HL-60 (cell line): ENCODE data around the gene STEAP3.

Experiments
- DNase-seq, 2 experiments: peaks; one replicate each; pipeline ENCODE4 v3.0.0-alpha.2; 2010 to 2020; ENCODE audit warnings: low read depth in 1 of 2, low spot score in 1 of 2
- H3K27ac ChIP-seq: fragments of 250-450 bp; sonication (Bioruptor Pico); replicated peaks from 2 replicates; pipeline ENCODE4 v1.5.1; 2020; ENCODE audit warnings: mild to moderate bottlenecking, moderate library complexity
- H3K27me3 ChIP-seq: fragments of 250-450 bp; sonication (Bioruptor Pico); 2 replicates; pipeline ENCODE4 v1.5.1; 2021; ENCODE audit warnings: mild to moderate bottlenecking, moderate library complexity; ENCODE audit not compliant: insufficient read depth, poor library complexity, severe bottlenecking
- H3K4me3 ChIP-seq: replicated peaks from 2 replicates; pipeline ENCODE4 v1.5.1; 2011; ENCODE audit warnings: mild to moderate bottlenecking, control low read depth, low read length; ENCODE audit not compliant: insufficient read depth
- GABPA ChIP-seq: IDR thresholded peaks from 2 replicates; pipeline ENCODE4 v1.6.1; 2012; ENCODE audit warnings: low read depth
- POLR2AphosphoS5 ChIP-seq: IDR thresholded peaks from 2 replicates; pipeline ENCODE4 v1.6.1; 2012; ENCODE audit warnings: low read depth
- SPI1 ChIP-seq: IDR thresholded peaks from 2 replicates; pipeline ENCODE4 v1.6.1; 2012; ENCODE audit warnings: low read depth, mild to moderate bottlenecking, borderline replicate concordance
- TF ChIP-seq, protein P1 (sequence below): IDR thresholded peaks from 2 replicates; pipeline ENCODE4 v1.6.1; 2012; ENCODE audit warnings: low read depth; ENCODE audit not compliant: insufficient replicate concordance
- TF ChIP-seq, protein P2 (sequence below): IDR thresholded peaks from one replicate; pipeline ENCODE4 v1.5.1; 2011; ENCODE audit warnings: low read length, control low read depth, inconsistent platforms; ENCODE audit not compliant: insufficient read depth

Gene STEAP3

DNA sequence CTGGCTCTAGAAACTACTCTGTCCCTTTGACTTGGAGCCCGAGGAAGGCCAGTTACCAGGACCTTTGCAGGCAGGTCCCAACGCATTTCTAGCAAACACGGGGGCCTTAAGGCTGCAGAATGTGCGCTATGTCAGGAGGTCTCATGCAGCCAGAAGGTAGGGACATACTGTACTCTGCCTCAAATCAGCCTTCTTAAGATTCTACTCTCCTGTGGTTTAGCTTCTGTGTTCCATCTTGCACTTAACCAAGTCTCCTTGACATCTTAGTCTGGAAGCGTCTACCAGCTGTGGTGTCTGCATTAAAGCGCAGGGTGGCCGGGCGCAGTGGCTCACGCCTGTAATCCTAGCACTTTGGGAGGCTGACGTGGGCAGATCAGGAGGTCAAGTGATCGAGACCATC, 65.5 kb downstream of the STEAP3 start:
- no peak for DNase-seq
- TF ChIP-seq, protein P1, sequence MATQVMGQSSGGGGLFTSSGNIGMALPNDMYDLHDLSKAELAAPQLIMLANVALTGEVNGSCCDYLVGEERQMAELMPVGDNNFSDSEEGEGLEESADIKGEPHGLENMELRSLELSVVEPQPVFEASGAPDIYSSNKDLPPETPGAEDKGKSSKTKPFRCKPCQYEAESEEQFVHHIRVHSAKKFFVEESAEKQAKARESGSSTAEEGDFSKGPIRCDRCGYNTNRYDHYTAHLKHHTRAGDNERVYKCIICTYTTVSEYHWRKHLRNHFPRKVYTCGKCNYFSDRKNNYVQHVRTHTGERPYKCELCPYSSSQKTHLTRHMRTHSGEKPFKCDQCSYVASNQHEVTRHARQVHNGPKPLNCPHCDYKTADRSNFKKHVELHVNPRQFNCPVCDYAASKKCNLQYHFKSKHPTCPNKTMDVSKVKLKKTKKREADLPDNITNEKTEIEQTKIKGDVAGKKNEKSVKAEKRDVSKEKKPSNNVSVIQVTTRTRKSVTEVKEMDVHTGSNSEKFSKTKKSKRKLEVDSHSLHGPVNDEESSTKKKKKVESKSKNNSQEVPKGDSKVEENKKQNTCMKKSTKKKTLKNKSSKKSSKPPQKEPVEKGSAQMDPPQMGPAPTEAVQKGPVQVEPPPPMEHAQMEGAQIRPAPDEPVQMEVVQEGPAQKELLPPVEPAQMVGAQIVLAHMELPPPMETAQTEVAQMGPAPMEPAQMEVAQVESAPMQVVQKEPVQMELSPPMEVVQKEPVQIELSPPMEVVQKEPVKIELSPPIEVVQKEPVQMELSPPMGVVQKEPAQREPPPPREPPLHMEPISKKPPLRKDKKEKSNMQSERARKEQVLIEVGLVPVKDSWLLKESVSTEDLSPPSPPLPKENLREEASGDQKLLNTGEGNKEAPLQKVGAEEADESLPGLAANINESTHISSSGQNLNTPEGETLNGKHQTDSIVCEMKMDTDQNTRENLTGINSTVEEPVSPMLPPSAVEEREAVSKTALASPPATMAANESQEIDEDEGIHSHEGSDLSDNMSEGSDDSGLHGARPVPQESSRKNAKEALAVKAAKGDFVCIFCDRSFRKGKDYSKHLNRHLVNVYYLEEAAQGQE, result no peak
- no peak for TF ChIP-seq GABPA
- TF ChIP-seq, protein P2, sequence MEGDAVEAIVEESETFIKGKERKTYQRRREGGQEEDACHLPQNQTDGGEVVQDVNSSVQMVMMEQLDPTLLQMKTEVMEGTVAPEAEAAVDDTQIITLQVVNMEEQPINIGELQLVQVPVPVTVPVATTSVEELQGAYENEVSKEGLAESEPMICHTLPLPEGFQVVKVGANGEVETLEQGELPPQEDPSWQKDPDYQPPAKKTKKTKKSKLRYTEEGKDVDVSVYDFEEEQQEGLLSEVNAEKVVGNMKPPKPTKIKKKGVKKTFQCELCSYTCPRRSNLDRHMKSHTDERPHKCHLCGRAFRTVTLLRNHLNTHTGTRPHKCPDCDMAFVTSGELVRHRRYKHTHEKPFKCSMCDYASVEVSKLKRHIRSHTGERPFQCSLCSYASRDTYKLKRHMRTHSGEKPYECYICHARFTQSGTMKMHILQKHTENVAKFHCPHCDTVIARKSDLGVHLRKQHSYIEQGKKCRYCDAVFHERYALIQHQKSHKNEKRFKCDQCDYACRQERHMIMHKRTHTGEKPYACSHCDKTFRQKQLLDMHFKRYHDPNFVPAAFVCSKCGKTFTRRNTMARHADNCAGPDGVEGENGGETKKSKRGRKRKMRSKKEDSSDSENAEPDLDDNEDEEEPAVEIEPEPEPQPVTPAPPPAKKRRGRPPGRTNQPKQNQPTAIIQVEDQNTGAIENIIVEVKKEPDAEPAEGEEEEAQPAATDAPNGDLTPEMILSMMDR, result no peak
- no peak for TF ChIP-seq SPI1
- TF ChIP-seq POLR2AphosphoS5, result no peak
- H3K27me3 ChIP-seq, result no peaks in the 10 kb centered on the region
- no peak overlapping the region for H3K4me3 ChIP-seq
- H3K27ac ChIP-seq, result no peak overlapping the region

DNA sequence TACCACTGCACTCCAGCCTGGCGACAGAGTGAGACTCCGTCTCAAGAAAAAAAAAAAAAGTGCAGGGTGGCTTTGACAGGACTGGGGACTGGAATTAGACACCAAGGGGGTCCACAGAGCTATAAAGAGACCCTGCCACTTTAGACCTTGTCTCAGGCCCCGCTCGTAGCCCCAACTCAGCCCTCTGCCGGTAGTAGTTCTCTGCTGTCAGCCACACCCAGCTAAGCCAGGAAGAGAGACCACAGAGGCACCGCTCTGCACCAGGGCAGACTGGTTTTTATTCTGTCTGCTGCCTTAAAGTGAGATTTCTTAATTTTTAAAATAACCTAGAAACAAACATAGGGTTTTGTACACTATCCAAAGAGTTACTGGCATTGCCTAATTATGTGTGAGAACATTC, 66.0 kb downstream of the STEAP3 start:
- Histone ChIP-seq H3K27ac (no peak overlapping the region), H3K27me3 (no peaks in the 10 kb centered on the region), H3K4me3 (no peak overlapping the region)
- no peak for TF ChIP-seq SPI1
- no peak for TF ChIP-seq POLR2AphosphoS5
- TF ChIP-seq, protein P2, result no peak
- TF ChIP-seq GABPA, result no peak
- TF ChIP-seq, protein P1, result no peak
- no peak for DNase-seq

DNA sequence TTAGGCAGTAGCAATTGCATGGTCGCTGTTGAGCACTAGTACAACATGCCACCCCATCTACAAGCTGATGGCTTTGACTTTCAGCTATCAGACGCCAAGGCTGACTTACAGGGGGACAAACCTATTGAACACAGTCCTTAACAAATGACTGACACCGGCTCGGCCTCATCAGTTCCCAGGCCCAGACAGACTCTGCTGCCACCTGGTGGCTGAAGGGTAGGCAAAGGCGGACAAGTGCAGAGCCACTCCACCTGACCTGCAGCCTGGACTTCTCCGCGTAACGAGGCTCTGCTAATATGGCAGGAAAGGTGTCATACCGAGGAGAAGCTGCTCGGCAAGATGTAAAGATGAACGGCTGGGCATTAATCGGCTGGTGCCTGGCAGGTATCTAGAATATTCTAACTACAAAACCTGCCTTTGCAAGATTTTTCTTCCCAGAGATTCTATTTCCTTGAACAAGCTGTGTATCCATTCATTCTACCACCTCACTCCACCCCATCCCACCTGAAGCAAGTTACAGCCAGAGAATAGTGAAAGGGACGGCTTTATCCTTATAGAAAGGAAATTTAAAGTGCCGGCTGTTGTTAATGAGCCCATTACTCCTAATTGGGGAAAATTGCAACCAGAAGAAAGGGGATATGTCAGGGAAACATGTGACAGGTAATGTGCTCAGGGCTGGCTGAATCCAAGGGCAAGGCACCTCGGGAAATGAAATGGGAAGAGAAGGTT, 67.4 kb downstream of the STEAP3 start:
- H3K4me3 ChIP-seq, result no peak overlapping the region
- no peak for TF ChIP-seq SPI1
- TF ChIP-seq, protein P2, result peak; percentile 69
- no peak overlapping the region for H3K27ac ChIP-seq
- no peaks in the 10 kb centered on the region for H3K27me3 ChIP-seq
- DNase-seq, result peak in 1 of 2 experiments; percentile 77

DNA sequence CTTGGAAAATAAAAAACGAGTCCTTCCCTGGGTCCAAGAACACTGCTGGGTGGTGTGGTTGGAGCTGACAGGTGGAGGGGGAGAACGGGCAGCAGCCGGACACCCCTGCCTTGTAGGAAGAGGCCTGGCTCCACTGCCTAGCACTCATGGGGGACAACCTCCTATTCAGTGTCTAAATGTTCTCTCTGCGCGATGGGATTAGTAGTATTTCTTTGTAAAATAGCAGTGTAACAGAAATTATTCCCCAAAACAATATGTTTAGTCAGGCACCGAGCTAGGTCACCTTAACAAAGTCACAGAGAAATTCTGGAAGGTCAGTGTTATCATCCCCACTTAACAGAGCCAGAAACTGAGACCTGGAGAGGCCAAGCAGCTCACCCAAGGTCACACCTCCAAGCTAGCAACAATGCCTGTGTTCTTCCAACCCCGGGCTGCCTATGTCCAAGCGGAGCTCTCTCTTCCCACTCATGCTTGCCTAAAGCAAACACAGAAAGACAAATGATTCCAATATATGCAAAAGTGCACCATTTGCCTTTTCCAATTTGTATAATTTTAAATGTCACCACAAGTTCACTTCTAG, 68.0 kb downstream of the STEAP3 start:
- Histone ChIP-seq H3K27ac (no peak overlapping the region), H3K4me3 (no peak overlapping the region), H3K27me3 (no peaks in the 10 kb centered on the region)
- TF ChIP-seq, protein P1, result no peak
- no peak for TF ChIP-seq GABPA
- TF ChIP-seq POLR2AphosphoS5, result no peak
- TF ChIP-seq, protein P2, result no peak
- TF ChIP-seq SPI1, result no peak
- DNase-seq, result no peak
